GM12801 (cell line): ENCODE results near the gene SIRT1.

ENCODE experiments used
- CTCF ChIP-seq: IDR thresholded peaks from one replicate; pipeline ENCODE4 v1.5.1; 2011; ENCODE audit warnings: control low read depth; ENCODE audit not compliant: insufficient read length; ENCODE audit errors: extremely low read depth

Gene SIRT1

GRCh38 chr10:67849331-67850011, 35.0 kb upstream of the SIRT1 start:
- TF ChIP-seq CTCF = no peak

- no peak for TF ChIP-seq CTCF
Measured at GRCh38 chr10:67851186-67851585, 33.3 kb upstream of the SIRT1 start.

GRCh38 chr10:67852761-67853160, 31.7 kb upstream of the SIRT1 start:
- no peak for TF ChIP-seq CTCF

- no peak for TF ChIP-seq CTCF
Measured at GRCh38 chr10:67853512-67853911, 30.9 kb upstream of the SIRT1 start.

- no peak for TF ChIP-seq CTCF
Measured at GRCh38 chr10:67858971-67859370, 25.5 kb upstream of the SIRT1 start.

- no peak for TF ChIP-seq CTCF
Measured at GRCh38 chr10:67861750-67862432, 22.6 kb upstream of the SIRT1 start.

GRCh38 chr10:67863094-67863493, 21.4 kb upstream of the SIRT1 start:
- TF ChIP-seq CTCF = no peak
